BLaER1 (cell line): ENCODE data around the gene SLC22A14.

Source experiments
- H3K27ac ChIP-seq: shearing (Covaris generic); formaldehyde crosslinking; 2 replicates; pipeline ENCODE4 v1.8.1; 2022
- H3K27me3 ChIP-seq: shearing (Covaris generic); formaldehyde crosslinking; 2 replicates; pipeline ENCODE4 v1.8.1; 2022
- H3K36me3 ChIP-seq: shearing (Covaris generic); formaldehyde crosslinking; 2 replicates; pipeline ENCODE4 v1.8.1; 2022
- H3K4me1 ChIP-seq: shearing (Covaris generic); formaldehyde crosslinking; 2 replicates; pipeline ENCODE4 v1.8.1; 2022
- H3K4me2 ChIP-seq: shearing (Covaris generic); formaldehyde crosslinking; 2 replicates; pipeline ENCODE4 v1.8.1; 2022
- H3K4me3 ChIP-seq: shearing (Covaris generic); formaldehyde crosslinking; 2 replicates; pipeline ENCODE4 v1.8.1; 2022
- H3K9ac ChIP-seq: shearing (Covaris generic); formaldehyde crosslinking; 2 replicates; pipeline ENCODE4 v1.8.1; 2022
- H3K9me3 ChIP-seq: shearing (Covaris generic); formaldehyde crosslinking; 2 replicates; pipeline ENCODE4 v1.8.1; 2022
- H4K20me1 ChIP-seq: shearing (Covaris generic); formaldehyde crosslinking; 2 replicates; pipeline ENCODE4 v1.8.1; 2022
- Cebpa-rat ChIP-seq: shearing (Covaris generic); IDR thresholded peaks from 2 replicates; pipeline ENCODE4 v1.8.1; 2022

SLC22A14 gene

DNA sequence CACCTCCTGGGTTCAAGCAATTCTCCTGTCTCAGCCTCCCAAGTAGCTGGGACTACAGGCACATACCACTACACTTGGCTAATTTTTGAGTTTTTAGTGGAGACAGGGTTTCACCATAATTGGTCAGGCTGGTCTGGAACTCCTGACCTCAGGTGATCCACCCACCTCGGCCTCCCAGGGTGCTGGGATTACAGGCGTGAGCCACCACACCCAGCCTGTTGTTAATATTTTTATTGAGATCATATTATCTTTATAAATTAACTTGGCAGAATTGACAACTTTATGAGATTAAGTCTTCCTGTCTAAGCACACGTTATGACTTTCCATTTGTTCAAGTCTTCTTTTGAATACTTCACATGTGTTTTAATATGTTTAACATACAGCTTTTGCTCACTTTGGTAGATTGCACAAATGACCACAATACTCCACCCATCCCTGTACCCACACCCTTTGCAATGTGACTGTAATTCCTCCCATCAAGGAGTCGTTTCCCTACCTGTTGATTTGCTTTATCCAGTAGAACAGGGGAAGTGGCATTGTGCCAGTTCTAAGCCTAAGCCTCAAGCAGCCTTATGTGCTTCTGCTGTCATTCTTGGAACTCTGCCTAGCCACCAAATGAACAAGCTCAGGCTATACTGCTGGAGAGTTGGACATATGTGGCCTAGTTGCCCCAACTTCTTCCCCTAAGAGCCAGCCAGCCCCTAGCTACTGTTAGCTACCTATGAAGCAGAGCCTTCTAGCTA is 72.7 kb downstream of the SLC22A14 start:
- Histone ChIP-seq H3K27me3 (no peaks in the 10 kb centered on the region), H3K4me3 (no peak overlapping the region), H3K9ac (no peak overlapping the region), H3K4me2 (no peak overlapping the region), H3K36me3 (peaks cover 30% of the 10 kb centered on the region), H4K20me1 (no peaks in the 10 kb centered on the region), H3K9me3 (no peaks in the 10 kb centered on the region), H3K27ac (no peak overlapping the region), H3K4me1 (no peaks in the 10 kb centered on the region)
- TF ChIP-seq Cebpa-rat = no peak

DNA sequence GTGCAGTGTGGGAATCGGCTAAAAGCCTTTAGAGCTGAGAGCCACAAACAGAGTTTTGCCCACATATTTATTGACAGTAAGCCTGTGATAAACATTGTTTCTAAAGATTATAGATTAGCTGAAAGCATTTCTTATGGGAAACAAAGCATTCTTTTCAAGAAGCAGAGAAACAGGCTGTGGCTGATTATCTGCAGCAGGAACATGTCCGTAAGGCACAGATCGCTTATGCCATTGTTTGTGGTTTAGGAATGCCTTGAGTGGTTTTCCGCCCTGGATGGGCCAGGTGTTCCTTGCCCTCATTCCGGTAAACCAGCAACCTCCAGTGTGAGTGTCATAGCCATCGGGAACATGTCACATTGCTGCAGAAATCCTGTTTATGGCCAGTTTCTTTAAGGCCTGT is 76.9 kb downstream of the SLC22A14 start:
- H4K20me1 ChIP-seq = no peaks in the 10 kb centered on the region
- no peak overlapping the region for H3K27ac ChIP-seq
- no peaks in the 10 kb centered on the region for H3K9me3 ChIP-seq
- no peak overlapping the region for H3K4me3 ChIP-seq
- TF ChIP-seq Cebpa-rat = no peak
- peaks cover 37% of the 10 kb centered on the region for H3K36me3 ChIP-seq
- H3K4me1 ChIP-seq = no peaks in the 10 kb centered on the region
- H3K4me2 ChIP-seq = no peak overlapping the region
- H3K27me3 ChIP-seq = no peaks in the 10 kb centered on the region
- H3K9ac ChIP-seq = no peak overlapping the region

DNA sequence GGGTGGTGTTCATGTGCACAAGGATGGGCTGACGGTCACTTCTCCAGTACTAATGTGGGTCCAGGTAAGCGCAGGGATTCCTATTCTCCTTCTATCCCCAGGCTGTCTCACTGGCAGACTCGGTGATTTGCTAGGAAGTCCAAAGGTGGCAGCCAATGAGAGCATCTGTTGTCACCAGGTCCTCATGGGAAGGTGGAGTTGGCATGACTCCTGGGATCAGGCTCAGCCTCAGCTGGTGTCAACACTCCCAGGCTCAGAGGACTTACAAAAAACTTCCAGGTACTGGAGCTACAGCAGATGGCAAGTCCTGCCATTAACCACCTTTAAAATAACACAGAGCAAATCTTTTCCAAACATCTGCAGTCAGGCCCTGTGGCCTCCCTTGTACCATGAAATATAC is 78.3 kb downstream of the SLC22A14 start:
- no peaks in the 10 kb centered on the region for H3K27me3 ChIP-seq
- H4K20me1 ChIP-seq = no peaks in the 10 kb centered on the region
- H3K9ac ChIP-seq = no peak overlapping the region
- H3K27ac ChIP-seq = no peak overlapping the region
- H3K4me1 ChIP-seq = no peaks in the 10 kb centered on the region
- TF ChIP-seq Cebpa-rat = no peak
- H3K9me3 ChIP-seq = no peaks in the 10 kb centered on the region
- no peak overlapping the region for H3K4me3 ChIP-seq
- H3K4me2 ChIP-seq = no peak overlapping the region
- peaks cover 44% of the 10 kb centered on the region for H3K36me3 ChIP-seq

DNA sequence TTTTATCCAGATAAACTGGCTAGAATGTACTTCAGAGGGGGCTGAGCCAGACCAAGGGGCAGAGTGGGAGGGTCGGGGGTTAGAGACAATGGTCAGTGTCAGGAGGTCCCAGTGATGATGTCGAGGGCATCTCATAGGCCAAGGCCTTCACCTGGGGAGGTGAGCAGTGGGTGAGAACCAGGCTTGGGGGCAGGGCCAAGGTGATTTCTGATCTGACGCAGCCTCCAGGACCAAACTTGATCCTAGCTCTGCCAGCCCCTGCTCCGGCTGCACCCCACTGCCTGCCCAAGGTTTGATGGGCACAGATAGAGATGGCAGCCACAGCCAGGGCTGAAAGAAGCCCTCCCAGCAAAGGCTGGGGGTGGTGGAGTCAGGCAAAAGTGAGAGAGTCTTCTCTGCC is 79.4 kb downstream of the SLC22A14 start:
- no peaks in the 10 kb centered on the region for H3K27me3 ChIP-seq
- no peaks in the 10 kb centered on the region for H4K20me1 ChIP-seq
- H3K9ac ChIP-seq = no peak overlapping the region
- H3K9me3 ChIP-seq = no peaks in the 10 kb centered on the region
- no peak overlapping the region for H3K4me3 ChIP-seq
- no peaks in the 10 kb centered on the region for H3K4me1 ChIP-seq
- no peak for TF ChIP-seq Cebpa-rat
- H3K36me3 ChIP-seq = peaks cover 44% of the 10 kb centered on the region
- H3K27ac ChIP-seq = no peak overlapping the region
- no peak overlapping the region for H3K4me2 ChIP-seq

DNA sequence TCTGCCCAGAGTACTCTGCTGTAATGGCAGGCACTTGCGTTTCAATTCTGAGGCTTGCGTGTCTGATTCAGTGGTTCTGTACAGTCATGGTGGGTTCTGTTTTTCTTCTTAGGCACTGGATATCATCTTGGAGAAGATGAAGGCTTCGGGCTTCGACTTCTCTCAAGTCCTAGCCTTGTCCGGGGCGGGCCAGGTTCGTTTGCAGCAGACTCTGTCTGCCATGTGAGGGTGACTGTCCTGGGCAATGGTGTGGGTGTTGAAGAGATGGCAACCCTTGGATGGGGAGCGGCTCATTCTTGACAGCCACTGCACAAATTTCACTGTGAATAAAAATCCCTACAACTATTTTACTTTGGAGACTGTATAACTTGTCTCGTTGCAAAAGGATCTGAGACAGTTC is 80.7 kb downstream of the SLC22A14 start:
- Histone ChIP-seq H3K9me3 (no peaks in the 10 kb centered on the region), H3K9ac (no peak overlapping the region), H3K36me3 (peaks cover 48% of the 10 kb centered on the region), H3K4me3 (no peak overlapping the region), H3K27me3 (no peaks in the 10 kb centered on the region), H3K4me2 (no peak overlapping the region), H3K4me1 (no peaks in the 10 kb centered on the region), H4K20me1 (no peaks in the 10 kb centered on the region), H3K27ac (no peak overlapping the region)
- no peak for TF ChIP-seq Cebpa-rat

DNA sequence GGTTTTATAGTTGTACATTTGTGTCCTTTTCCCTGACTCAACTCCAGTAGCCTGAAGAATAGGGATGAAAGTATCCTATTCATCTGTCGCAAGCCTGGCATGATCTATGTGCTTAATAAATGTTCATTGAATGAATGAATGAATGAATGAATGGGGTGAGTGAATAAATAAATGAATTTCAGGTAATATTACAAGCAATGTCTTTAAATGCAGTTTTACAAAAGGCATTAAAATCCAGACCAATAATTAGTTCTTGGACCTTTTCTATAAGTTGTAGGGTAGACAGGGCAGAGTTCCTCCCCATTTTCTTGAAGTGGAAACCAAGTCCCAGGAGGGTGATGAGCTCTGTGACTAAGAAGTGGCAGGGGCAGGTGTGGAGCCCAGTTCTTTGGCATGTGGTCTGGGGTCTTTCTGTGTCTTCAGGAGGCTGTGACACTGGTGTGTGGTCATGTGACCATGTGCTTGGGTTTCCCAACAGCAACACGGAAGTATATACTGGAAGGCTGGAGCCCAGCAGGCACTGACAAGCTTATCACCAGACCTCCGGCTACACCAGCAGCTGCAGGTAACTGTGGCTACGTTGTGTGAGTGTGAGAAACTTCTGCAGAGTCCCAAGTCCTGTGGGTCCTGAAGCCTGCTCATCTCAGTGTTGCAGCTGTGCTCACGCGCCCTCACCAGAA is 82.8 kb downstream of the SLC22A14 start:
- peaks cover 61% of the 10 kb centered on the region for H3K36me3 ChIP-seq
- H3K27ac ChIP-seq = no peak overlapping the region
- H3K4me3 ChIP-seq = no peak overlapping the region
- no peak overlapping the region for H3K4me2 ChIP-seq
- H3K9me3 ChIP-seq = peaks cover 6% of the 10 kb centered on the region
- H3K4me1 ChIP-seq = no peaks in the 10 kb centered on the region
- H3K9ac ChIP-seq = no peak overlapping the region
- TF ChIP-seq Cebpa-rat = no peak
- no peaks in the 10 kb centered on the region for H4K20me1 ChIP-seq
- no peaks in the 10 kb centered on the region for H3K27me3 ChIP-seq

DNA sequence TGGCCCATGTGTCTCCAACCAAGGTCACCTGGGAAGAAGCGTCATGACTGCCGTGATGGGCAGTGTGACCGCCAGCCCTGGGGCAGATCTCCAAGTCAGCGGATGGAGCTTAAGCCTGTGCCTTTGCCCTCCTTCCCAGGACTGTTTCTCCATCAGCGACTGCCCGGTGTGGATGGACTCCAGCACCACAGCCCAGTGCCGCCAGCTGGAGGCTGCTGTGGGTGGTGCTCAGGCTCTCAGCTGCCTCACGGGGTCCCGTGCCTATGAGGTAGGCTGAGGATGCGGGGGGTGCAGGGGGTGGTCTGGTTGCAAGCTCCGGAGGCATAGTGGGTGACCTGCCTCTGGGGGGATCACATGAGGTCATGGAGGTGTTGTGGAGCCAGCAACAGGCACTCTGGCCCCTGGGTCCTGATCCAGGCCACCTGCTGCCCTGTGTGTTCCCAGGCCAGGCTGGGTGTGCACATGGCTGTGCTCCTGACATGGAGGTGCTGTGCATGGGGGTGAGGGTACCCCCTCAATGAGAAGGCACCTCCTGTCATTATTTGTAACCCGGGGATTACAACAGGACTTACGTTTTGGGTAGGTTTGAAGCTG is 83.5 kb downstream of the SLC22A14 start:
- Histone ChIP-seq H3K4me2 (no peak overlapping the region), H3K9me3 (peaks cover 6% of the 10 kb centered on the region), H3K4me1 (no peaks in the 10 kb centered on the region), H4K20me1 (no peaks in the 10 kb centered on the region), H3K9ac (no peak overlapping the region), H3K27me3 (no peaks in the 10 kb centered on the region), H3K36me3 (peaks cover 61% of the 10 kb centered on the region), H3K27ac (no peak overlapping the region), H3K4me3 (no peak overlapping the region)
- TF ChIP-seq Cebpa-rat = no peak

DNA sequence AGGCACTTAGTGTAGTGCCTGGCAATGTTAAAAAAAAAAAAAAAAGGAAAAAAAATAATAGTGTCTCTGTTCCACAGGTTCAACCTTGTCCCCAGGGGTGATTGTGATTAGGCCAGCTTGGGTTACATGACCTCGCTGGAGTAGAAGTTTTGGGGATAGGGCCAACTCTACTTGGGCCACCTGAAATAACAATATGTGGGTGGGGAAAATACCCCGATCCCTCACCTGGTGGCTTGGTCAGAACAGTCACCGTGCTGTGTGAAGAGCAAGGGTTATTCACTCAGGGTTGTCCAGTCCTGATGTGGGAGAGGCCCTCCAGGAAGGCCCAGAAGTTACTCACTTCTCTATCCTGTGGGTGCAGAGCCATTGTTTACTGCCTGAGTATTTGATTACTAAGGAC is 84.0 kb downstream of the SLC22A14 start:
- no peaks in the 10 kb centered on the region for H4K20me1 ChIP-seq
- no peak for TF ChIP-seq Cebpa-rat
- no peaks in the 10 kb centered on the region for H3K4me1 ChIP-seq
- peaks cover 6% of the 10 kb centered on the region for H3K9me3 ChIP-seq
- H3K9ac ChIP-seq = no peak overlapping the region
- H3K4me2 ChIP-seq = no peak overlapping the region
- no peak overlapping the region for H3K4me3 ChIP-seq
- H3K27me3 ChIP-seq = no peaks in the 10 kb centered on the region
- H3K36me3 ChIP-seq = peaks cover 61% of the 10 kb centered on the region
- H3K27ac ChIP-seq = no peak overlapping the region

DNA sequence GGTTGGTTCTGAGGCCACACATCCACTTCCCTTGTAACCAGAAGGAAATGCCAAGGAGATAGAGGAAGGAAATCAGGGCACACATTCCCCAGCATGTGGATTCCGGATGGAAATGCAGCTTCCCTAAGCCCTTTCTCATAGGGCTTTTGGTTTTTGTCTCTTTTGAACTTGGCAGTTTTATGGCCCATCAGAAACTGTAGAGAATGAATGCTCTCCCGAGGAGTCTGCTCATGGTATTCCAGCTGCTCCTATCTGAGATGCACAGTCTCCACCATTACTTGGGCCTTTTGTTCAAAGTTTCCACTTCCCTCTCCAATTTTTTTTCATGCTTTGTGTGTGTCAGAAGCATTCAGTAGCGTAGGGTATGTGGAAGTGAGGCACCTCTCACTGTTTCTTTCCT is 85.7 kb downstream of the SLC22A14 start:
- Histone ChIP-seq H3K4me1 (no peaks in the 10 kb centered on the region), H3K4me2 (no peak overlapping the region), H3K36me3 (peaks cover 62% of the 10 kb centered on the region)

More for the DNA sequence above, 85.7 kb downstream of the SLC22A14 start:
- Histone ChIP-seq H3K9ac (no peak overlapping the region), H3K27me3 (no peaks in the 10 kb centered on the region), H3K9me3 (peaks cover 6% of the 10 kb centered on the region), H3K4me3 (no peak overlapping the region), H4K20me1 (no peaks in the 10 kb centered on the region), H3K27ac (no peak overlapping the region)
- no peak for TF ChIP-seq Cebpa-rat
